Skeletal muscle tissue (tissue), 5 donors: ENCODE results near the gene GNRHR. TPM values are rescaled to one million over a fixed set of nuclear protein-coding genes. Genes with fewer than 3 reads are reported as not detected.

Experiments used
- H3K27ac ChIP-seq: one replicate; pipeline ENCODE4 v1.7.0; 2013; ENCODE audit warnings: mild to moderate bottlenecking, low read depth, low read length, inconsistent platforms
- H3K27me3 ChIP-seq, 3 donors: one replicate each; pipeline ENCODE4 v1.7.0; 2013; ENCODE audit warnings: low read length in 3 of 3; ENCODE audit not compliant: control insufficient read depth in 3 of 3, insufficient read depth in 3 of 3
- H3K36me3 ChIP-seq, 3 donors: one replicate each; pipeline ENCODE4 v1.7.0; 2013; ENCODE audit warnings: low read length in 3 of 3; ENCODE audit not compliant: control insufficient read depth in 3 of 3, insufficient read depth in 3 of 3
- H3K4me1 ChIP-seq, 3 donors: one replicate each; pipeline ENCODE4 v1.7.0; 2013; ENCODE audit warnings: low read length in 3 of 3, mild to moderate bottlenecking in 3 of 3; ENCODE audit not compliant: control insufficient read depth in 3 of 3, insufficient read depth in 3 of 3
- H3K4me3 ChIP-seq, 3 donors: one replicate each; pipeline ENCODE4 v1.7.0; 2013; ENCODE audit warnings: low read length in 3 of 3
- H3K9ac ChIP-seq, 3 donors: one replicate each; pipeline ENCODE4 v1.7.0; 2013; ENCODE audit warnings: low read length in 3 of 3, mild to moderate bottlenecking in 3 of 3, moderate library complexity in 2 of 3, low read depth in 1 of 3
- H3K9me3 ChIP-seq, 3 donors: one replicate each; pipeline ENCODE4 v1.7.0; 2013; ENCODE audit warnings: low read length in 3 of 3; ENCODE audit not compliant: control insufficient read depth in 3 of 3
- small RNA-seq: library from RNA; depleted of rRNA; stranded (forward); fragments of <200 nt; gene quantifications from one replicate; pipeline ENCODE3, GENCODE V24; 2014
- total RNA-seq: library from RNA; depleted of rRNA; stranded (reverse); fragments of >200 nt; gene quantifications from one replicate; pipeline ENCODE4 v1.2.3, GENCODE V29; 2014
- donor health status: Osteomylitis.

The GNRHR gene
- total RNA-seq, 1 donor from 2014 or later: not detected

DNA sequence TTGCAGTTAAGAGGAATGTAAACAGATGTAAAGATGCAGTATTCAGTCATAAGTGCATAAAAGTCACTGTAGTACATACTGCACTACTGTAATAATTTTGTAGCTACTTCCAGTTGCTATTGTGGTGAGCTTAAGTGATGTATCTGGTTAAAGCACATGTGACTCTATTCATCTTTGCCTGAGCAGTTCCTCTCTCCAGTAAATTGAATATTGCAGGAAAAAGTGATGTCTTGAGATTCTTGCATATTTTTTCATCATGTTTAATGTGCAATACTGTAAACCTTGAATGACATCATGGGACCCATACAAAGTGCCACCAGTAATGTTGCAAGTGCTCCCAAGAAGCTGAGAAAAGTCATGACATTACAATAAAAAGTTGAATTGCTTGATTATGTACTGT lies 62.9 kb downstream of the GNRHR start:
- no peaks in the 10 kb centered on the region for H3K4me1 ChIP-seq
- peaks cover 0 to 8% (median 0%) of the 10 kb centered on the region in 3 donors for H3K36me3 ChIP-seq
- no peak overlapping the region for H3K4me3 ChIP-seq
- H3K27ac ChIP-seq: no peak overlapping the region
- H3K9ac ChIP-seq: no peak overlapping the region
- H3K27me3 ChIP-seq: no peaks in the 10 kb centered on the region
- no peaks in the 10 kb centered on the region for H3K9me3 ChIP-seq

Small RNAs within 50 kb of the gene (small RNA-seq; reads per million reads assigned to genes)
- not detected for gene RF00091

Other genes starting within 250 kb of the GNRHR start
- 28.2 TPM for gene CENPC, start 208.9 kb downstream of the GNRHR start, total RNA-seq
- 0.52 TPM for gene STAP1, start 195.7 kb downstream of the GNRHR start, total RNA-seq
- 36.0 TPM for gene UBA6, start 53.2 kb downstream of the GNRHR start, total RNA-seq
- gene TMPRSS11D, start 129.6 kb upstream of the GNRHR start, total RNA-seq: not detected
- not detected for gene TMPRSS11A, start 209.1 kb upstream of the GNRHR start, total RNA-seq